Nephron progenitor cell (in vitro differentiated cells): ENCODE data around the gene IL15.

Experiments used
- DNase-seq: peaks from one replicate; pipeline ENCODE4 v3.0.0; 2021
- H3K27ac Mint-ChIP-seq: 2 replicates; pipeline ENCODE4 v1.8.0; 2021; ENCODE audit warnings: mild to moderate bottlenecking, moderate library complexity, mixed read lengths
- H3K27me3 Mint-ChIP-seq: 2 replicates; pipeline ENCODE4 v1.8.0; 2021; ENCODE audit warnings: mild to moderate bottlenecking, low read depth, mixed read lengths; ENCODE audit not compliant: poor library complexity
- H3K36me3 Mint-ChIP-seq: 2 replicates; pipeline ENCODE4 v1.8.0; 2021; ENCODE audit warnings: low read depth, mixed read lengths
- H3K4me1 Mint-ChIP-seq: 2 replicates; pipeline ENCODE4 v1.8.0; 2021; ENCODE audit warnings: mixed read lengths
- H3K4me3 Mint-ChIP-seq: 2 replicates; pipeline ENCODE4 v1.8.0; 2021; ENCODE audit warnings: mild to moderate bottlenecking, moderate library complexity, mixed read lengths
- H3K9me3 Mint-ChIP-seq: 2 replicates; pipeline ENCODE4 v1.8.0; 2021; ENCODE audit warnings: mild to moderate bottlenecking, moderate library complexity, mixed read lengths
- TF ChIP-seq, protein P1 (sequence below): fragments of 200-600 bp; sonication (generic); IDR thresholded peaks from 2 replicates; pipeline ENCODE4 v1.5.0; 2021; ENCODE audit warnings: antibody characterized with exemption

The IL15 gene

DNA sequence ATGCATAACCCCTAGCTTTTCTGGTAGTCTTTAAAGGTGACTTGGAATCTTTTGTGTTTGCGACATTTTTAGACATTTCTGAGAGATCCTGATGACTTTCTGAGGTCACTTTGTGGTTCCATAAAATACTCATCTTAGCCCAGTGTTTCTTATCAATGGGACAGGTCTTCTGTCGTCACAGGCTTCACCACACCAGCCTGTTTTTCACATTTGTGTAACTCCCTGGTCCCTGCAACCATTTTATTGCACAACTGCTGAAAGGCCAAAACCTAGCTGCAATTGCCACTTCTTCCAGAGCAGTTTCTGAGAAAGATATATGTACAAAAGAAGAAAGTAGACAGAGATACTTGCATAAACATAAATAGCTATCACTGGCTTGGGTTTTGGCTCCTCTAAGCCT lies 120.9 kb downstream of the IL15 start:
- H3K27me3 Mint-ChIP-seq: no peaks in the 10 kb centered on the region
- no peak overlapping the region for H3K27ac Mint-ChIP-seq
- H3K4me3 Mint-ChIP-seq: no peak overlapping the region
- DNase-seq: no peak
- peaks cover 11% of the 10 kb centered on the region for H3K4me1 Mint-ChIP-seq
- H3K36me3 Mint-ChIP-seq: no peaks in the 10 kb centered on the region
- no peaks in the 10 kb centered on the region for H3K9me3 Mint-ChIP-seq
- TF ChIP-seq, protein P1, sequence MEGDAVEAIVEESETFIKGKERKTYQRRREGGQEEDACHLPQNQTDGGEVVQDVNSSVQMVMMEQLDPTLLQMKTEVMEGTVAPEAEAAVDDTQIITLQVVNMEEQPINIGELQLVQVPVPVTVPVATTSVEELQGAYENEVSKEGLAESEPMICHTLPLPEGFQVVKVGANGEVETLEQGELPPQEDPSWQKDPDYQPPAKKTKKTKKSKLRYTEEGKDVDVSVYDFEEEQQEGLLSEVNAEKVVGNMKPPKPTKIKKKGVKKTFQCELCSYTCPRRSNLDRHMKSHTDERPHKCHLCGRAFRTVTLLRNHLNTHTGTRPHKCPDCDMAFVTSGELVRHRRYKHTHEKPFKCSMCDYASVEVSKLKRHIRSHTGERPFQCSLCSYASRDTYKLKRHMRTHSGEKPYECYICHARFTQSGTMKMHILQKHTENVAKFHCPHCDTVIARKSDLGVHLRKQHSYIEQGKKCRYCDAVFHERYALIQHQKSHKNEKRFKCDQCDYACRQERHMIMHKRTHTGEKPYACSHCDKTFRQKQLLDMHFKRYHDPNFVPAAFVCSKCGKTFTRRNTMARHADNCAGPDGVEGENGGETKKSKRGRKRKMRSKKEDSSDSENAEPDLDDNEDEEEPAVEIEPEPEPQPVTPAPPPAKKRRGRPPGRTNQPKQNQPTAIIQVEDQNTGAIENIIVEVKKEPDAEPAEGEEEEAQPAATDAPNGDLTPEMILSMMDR: no peak

DNA sequence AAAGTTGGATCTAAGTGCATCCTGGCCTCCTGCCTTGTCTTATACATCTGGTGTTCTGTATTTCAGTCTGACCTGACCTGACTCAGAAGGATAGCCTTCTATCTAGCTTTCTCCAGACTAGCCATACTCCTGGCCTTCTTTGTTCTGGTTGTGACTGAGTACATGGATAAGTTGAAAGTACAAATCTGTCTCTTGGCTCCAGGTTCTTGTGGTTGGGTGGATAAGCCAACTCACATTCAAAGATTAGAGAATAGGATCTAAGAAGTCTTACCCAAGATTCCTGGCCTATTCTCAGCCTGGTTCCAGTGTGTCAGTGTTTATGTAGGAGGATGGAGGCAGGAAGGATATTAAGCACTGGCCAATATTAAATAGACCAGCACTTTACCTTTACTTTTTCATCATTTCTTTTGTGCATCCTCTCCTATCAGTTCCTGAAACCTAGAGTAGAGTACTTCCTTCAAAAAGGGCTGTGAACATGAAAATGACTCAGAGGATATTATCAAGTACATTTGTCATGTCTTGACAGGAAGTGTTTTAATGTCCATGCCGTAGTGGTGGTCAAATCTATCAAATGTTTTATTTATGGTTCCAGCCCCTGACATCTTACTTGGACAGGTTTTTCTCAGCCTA lies 123.5 kb downstream of the IL15 start:
- Mint-ChIP-seq H3K36me3 (no peaks in the 10 kb centered on the region), H3K27ac (no peak overlapping the region), H3K4me3 (no peak overlapping the region), H3K27me3 (peaks cover 4% of the 10 kb centered on the region), H3K4me1 (peaks cover 11% of the 10 kb centered on the region), H3K9me3 (no peaks in the 10 kb centered on the region)
- no peak for DNase-seq
- TF ChIP-seq, protein P1: no peak

DNA sequence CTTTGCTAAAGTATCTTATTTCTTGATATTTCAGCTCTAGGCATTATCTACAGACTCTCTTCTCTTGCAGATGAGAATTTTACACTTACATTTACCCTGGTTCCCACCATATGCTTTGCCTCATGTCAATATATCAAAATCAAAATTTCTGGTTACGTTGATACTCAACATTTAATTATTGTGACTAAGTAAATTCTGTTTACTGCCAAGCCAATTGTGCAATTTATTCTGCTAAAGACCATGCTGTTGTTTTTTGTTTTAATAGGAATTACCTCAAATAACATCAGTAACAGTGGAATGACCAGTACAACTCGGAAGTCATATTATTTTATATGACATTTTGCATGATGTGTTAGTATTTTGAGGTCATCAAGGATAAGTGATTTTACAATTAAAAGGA lies 125.5 kb downstream of the IL15 start:
- Mint-ChIP-seq H3K36me3 (no peaks in the 10 kb centered on the region), H3K27ac (no peak overlapping the region), H3K27me3 (peaks cover 4% of the 10 kb centered on the region), H3K4me1 (peaks cover 11% of the 10 kb centered on the region), H3K9me3 (no peaks in the 10 kb centered on the region), H3K4me3 (no peak overlapping the region)
- TF ChIP-seq, protein P1: no peak
- DNase-seq: no peak

DNA sequence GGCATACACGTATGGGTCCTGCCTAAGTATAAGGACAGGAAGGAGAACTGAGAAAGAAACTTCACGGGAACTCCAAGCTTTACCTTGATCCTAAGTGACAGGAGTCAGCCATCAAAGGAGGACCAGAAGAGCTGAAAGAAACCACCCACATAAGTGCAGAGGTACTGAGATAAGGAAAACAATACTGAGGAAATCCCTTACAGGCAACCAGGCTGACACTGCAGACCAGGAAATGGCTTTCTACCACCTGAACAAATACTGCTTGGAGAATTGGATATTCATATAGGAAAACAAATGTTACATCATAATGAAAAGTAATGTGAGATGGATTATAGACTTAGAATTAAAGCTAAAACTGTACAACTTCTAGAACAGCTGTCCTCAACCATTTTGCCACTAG lies 127.0 kb downstream of the IL15 start:
- peaks cover 4% of the 10 kb centered on the region for H3K27me3 Mint-ChIP-seq
- TF ChIP-seq, protein P1: no peak
- H3K4me3 Mint-ChIP-seq: no peak overlapping the region
- H3K36me3 Mint-ChIP-seq: no peaks in the 10 kb centered on the region
- no peaks in the 10 kb centered on the region for H3K9me3 Mint-ChIP-seq
- H3K27ac Mint-ChIP-seq: peak overlapping the region; percentile 24
- DNase-seq: no peak
- peaks cover 20% of the 10 kb centered on the region for H3K4me1 Mint-ChIP-seq

DNA sequence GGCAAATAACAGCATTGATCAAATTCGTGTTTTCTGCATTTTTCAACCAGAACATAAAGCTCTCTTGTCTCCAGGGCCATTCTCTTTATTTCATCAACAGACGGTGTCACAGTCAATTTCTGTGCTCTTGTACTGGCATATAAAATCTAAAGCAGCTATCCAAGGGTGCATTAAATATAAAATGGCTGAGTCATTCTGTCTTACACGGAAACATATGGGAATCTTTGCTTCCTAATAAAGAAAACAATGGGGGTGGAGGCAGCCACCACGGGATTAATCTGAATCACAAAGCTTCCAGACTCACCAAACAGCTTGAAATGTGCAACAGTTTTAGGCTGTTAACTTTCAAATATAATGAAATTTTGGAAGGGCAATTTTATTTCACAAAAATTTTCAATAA lies 132.6 kb downstream of the IL15 start:
- TF ChIP-seq, protein P1: no peak
- Mint-ChIP-seq H3K4me1 (peaks cover 9% of the 10 kb centered on the region), H3K9me3 (no peaks in the 10 kb centered on the region), H3K27me3 (peaks cover 3% of the 10 kb centered on the region), H3K36me3 (no peaks in the 10 kb centered on the region), H3K4me3 (no peak overlapping the region), H3K27ac (no peak overlapping the region)
- DNase-seq: no peak
